Breast epithelium (tissue), 3 donors: ENCODE results near the gene NAT9.

Experiments used
- POLR2A ChIP-seq: fragments of 450-650 bp; IDR thresholded peaks from one replicate; pipeline ENCODE4 v1.6.1; 2016; ENCODE audit warnings: antibody characterized with exemption, mild to moderate bottlenecking, moderate library complexity
- POLR2AphosphoS5 ChIP-seq, 3 donors: sonication (generic); formaldehyde crosslinking; IDR thresholded peaks; one replicate each; pipeline ENCODE4 v1.6.1; 2017; ENCODE audit warnings: antibody characterized with exemption in 3 of 3

DNA sequence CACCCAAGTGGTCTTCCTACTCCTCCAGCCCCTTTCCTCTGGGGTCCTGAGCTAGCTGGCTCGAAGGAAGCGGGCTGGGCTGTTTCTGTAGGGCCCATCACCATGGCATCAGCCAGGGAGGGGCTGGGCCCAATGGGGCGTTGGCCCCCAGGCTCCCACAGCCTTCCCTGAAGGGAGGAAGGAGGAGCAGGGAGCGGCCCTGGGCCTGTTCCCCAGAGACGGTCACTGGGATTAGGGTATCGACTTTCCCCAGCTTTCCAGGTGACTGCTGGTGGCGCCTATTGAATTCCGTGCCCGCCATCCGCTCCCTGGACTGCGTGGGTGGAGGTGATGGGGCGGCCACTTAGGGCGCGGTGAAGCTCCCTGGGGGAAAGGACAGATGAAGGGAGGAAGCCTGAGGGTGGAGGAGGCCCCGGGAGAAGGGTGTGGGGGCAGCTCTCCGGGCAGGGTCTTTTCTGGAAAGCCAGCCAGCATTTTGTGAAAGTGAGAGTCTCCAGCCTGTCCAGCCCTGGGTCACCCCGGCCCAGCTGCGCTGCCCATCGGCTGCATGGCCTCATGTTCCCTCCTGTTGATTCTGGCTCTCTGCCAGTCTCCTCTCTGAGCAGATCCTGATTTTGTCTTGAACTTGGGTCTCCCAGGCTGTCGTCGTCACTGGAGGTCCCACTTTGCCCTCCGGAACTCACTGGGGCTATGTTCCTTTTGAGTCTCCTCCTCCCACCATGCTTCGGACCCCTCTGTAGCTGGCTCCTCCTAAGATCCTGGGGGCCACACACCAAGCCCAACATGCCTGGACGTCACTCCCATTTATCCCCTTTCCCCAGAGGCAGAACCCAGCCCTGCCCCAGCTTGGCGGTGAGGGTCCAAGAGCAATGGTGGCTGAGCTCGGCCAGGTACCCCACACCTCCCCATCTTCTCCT lies 18.0 kb downstream of the NAT9 start:
- TF ChIP-seq POLR2AphosphoS5 (IDR thresholded peaks at IDR 0.05) (no peak), POLR2A (no peak)
